ENCODE measurements around the gene GLIPR1L2.

- TF ChIP-seq POLR2AphosphoS5 (IDR thresholded peaks at IDR 0.05) (no peak), CTCF (IDR thresholded peaks at IDR 0.05) (no peak), POLR2A (IDR thresholded peaks at IDR 0.05) (no peak), EP300 (IDR thresholded peaks at IDR 0.05; ENCODE audit: low read depth) (no peak)
Observed at GRCh38 chr12:75389061-75389460, 1.8 kb upstream of the GLIPR1L2 start.
